Common myeloid progenitor, CD34-positive (primary cell): ENCODE data around the gene G6PC2.

Experiments used
- CTCF ChIA-PET: fragments of 350-600 bp; sonication (Branson Sonifier 250); formaldehyde crosslinking; loops from one replicate; lab custom pipeline; 2021; ENCODE audit warnings: antibody characterized with exemption; lab: Charles Lee
- POLR2A ChIA-PET: fragments of 350-600 bp; sonication (Branson Sonifier 250); formaldehyde crosslinking; loops from one replicate; lab custom pipeline; 2021; ENCODE audit warnings: antibody characterized with exemption; lab: Charles Lee
- DNase-seq, 3 donors: peaks; one replicate each; pipeline versions ENCODE4 v3.0.0 to v3.0.0-alpha.2; 2013
- H3K27ac ChIP-seq, 2 experiments: 1 replicate in 1 of 2; 2 replicates in 1 of 2; pipeline ENCODE4 v1.7.0; 2013; ENCODE audit warnings: inconsistent platforms in 2 of 2, low read length in 2 of 2, mild to moderate bottlenecking in 2 of 2, low read depth in 1 of 2, moderate library complexity in 1 of 2; ENCODE audit not compliant: severe bottlenecking in 2 of 2, insufficient read depth in 1 of 2, poor library complexity in 1 of 2
- H3K27me3 ChIP-seq, 5 experiments: replicated peaks in 2 of 5; 1 replicate in 3 of 5; 2 replicates in 2 of 5; pipeline versions ENCODE4 v1.6.1 to v1.7.0; 2013; ENCODE audit warnings: low read length in 4 of 5, mild to moderate bottlenecking in 2 of 5, moderate library complexity in 2 of 5, inconsistent platforms in 1 of 5; ENCODE audit not compliant: insufficient read depth in 5 of 5, control insufficient read depth in 4 of 5
- H3K36me3 ChIP-seq, 4 experiments: 1 replicate in 2 of 4; 2 replicates in 2 of 4; pipeline versions ENCODE4 v1.6.1 to v1.7.0; 2013; ENCODE audit warnings: low read length in 3 of 4, control low read depth in 1 of 4, mild to moderate bottlenecking in 1 of 4; ENCODE audit not compliant: control insufficient read depth in 4 of 4, insufficient read depth in 4 of 4
- H3K4me1 ChIP-seq, 4 experiments: 1 replicate in 3 of 4; 2 replicates in 1 of 4; pipeline versions ENCODE4 v1.6.1 to v1.7.1; 2013; ENCODE audit warnings: low read length in 3 of 4, mild to moderate bottlenecking in 3 of 4, control low read depth in 1 of 4, inconsistent platforms in 1 of 4, moderate library complexity in 1 of 4; ENCODE audit not compliant: control insufficient read depth in 4 of 4, insufficient read depth in 4 of 4; ENCODE audit errors: control extremely low read depth in 1 of 4
- H3K4me3 ChIP-seq, 7 experiments: 1 replicate in 4 of 7; 2 replicates in 3 of 7; pipeline versions ENCODE4 v1.5.1 to v1.7.0; 2013; ENCODE audit warnings: mild to moderate bottlenecking in 7 of 7, low read length in 6 of 7, moderate library complexity in 6 of 7, inconsistent platforms in 2 of 7, low read depth in 2 of 7, control low read depth in 1 of 7; ENCODE audit not compliant: insufficient read depth in 4 of 7, control insufficient read depth in 1 of 7; ENCODE audit errors: extremely low read depth in 1 of 7
- H3K9me3 ChIP-seq, 5 experiments: 1 replicate in 4 of 5; 2 replicates in 1 of 5; pipeline versions ENCODE4 v1.6.1 to v1.7.1; 2013; ENCODE audit warnings: low read length in 4 of 5, mild to moderate bottlenecking in 2 of 5, inconsistent platforms in 1 of 5, low read depth in 1 of 5, moderate library complexity in 1 of 5; ENCODE audit not compliant: control insufficient read depth in 4 of 5, insufficient read depth in 2 of 5; ENCODE audit errors: control extremely low read depth in 1 of 5
- WGBS: methylation state at CpG from one replicate; pipeline ENCODE4 v1.1.5; 2013; ENCODE audit not compliant: insufficient coverage; 5-methylcytosine and 5-hydroxymethylcytosine counted together

G6PC2 gene

GRCh38 chr2:168955321-168955720 lies 54.2 kb downstream of the G6PC2 start:
- POLR2A ChIA-PET, result no interaction called here
- no peaks in the 10 kb centered on the region for H3K36me3 ChIP-seq
- H3K4me1 ChIP-seq, result no peaks in the 10 kb centered on the region
- H3K9me3 ChIP-seq, result peaks cover 0 to 8% (median 0%) of the 10 kb centered on the region in 5 experiments
- no peaks in the 10 kb centered on the region for H3K27me3 ChIP-seq
- H3K27ac ChIP-seq, result no peak overlapping the region
- 95% methylated on average over 2 of the region's 4 CpGs for WGBS
- no peak for DNase-seq
- H3K4me3 ChIP-seq, result no peak overlapping the region
- CTCF ChIA-PET, result no interaction called here

GRCh38 chr2:168956392-168956791 lies 55.3 kb downstream of the G6PC2 start:
- peaks cover 0 to 8% (median 0%) of the 10 kb centered on the region in 5 experiments for H3K9me3 ChIP-seq
- H3K4me1 ChIP-seq, result no peaks in the 10 kb centered on the region
- no peaks in the 10 kb centered on the region for H3K36me3 ChIP-seq
- ChIA-PET CTCF (interaction anchor here (1.2 to 3.4 kb wide), 4 partner anchors 48 to 186 kb away, joined by 3 to 26 read pairs (median 12); no protein-coding TSS in a partner anchor), POLR2A (no interaction called here)
- H3K27me3 ChIP-seq, result no peaks in the 10 kb centered on the region
- no peak overlapping the region for H3K27ac ChIP-seq
- no peak for DNase-seq
- no peak overlapping the region for H3K4me3 ChIP-seq
- 100% methylated on average over 2 of the region's 2 CpGs for WGBS
